ENCODE measurements around the gene SHQ1. TPM values are rescaled to one million over a fixed set of nuclear protein-coding genes. Genes with fewer than 3 reads are reported as not detected.

Gene SHQ1
- total and polyA plus RNA-seq, 9 of the 15 experiments (the other 6 are each of a cell fraction or from before 2014, with no cell fraction given): 9.2 to 25.0 (median 14.1) TPM

- Histone ChIP-seq H3K4me2 (ENCODE audit: insufficient read depth, low read length) (no peak overlapping the region), H3K9me3 (replicated peaks; ENCODE audit: control insufficient read depth, insufficient read depth, low read depth, low read length) (no peaks in the 10 kb centered on the region), H3K4me1 (replicated peaks in 1 of 2; ENCODE audit: control insufficient read depth in 2 of 2, insufficient read depth in 2 of 2, low read length in 2 of 2) (peaks cover 0 to 13% of the 10 kb centered on the region in 2 experiments; a peak in 2 of 5 replicates), H2AFZ (ENCODE audit: low read depth, low read length) (no peak overlapping the region), H3K9me1 (ENCODE audit: control insufficient read depth, insufficient read depth, low read length) (no peaks in the 10 kb centered on the region), H3K9ac (ENCODE audit: insufficient read depth in 1 of 2, low read depth in 2 of 2, low read length in 2 of 2) (no peak overlapping the region), H4K20me1 (replicated peaks; ENCODE audit: control insufficient read depth, insufficient read depth, low read length) (no peaks in the 10 kb centered on the region), H3K27ac (ENCODE audit: extremely low read depth, low read depth, low read length) (no peak overlapping the region), H3K79me2 (ENCODE audit: control insufficient read depth, insufficient read depth, low read length) (no peaks in the 10 kb centered on the region), H3K36me3 (ENCODE audit: control insufficient read depth, insufficient read depth, low read length) (peaks cover 25% of the 10 kb centered on the region; the same call in 2 of the 3 replicates), H3K4me3 (no peak overlapping the region), H3K27me3 (ENCODE audit: control insufficient read depth in 2 of 2, insufficient read depth in 2 of 2, low read length in 2 of 2) (no peaks in the 10 kb centered on the region)
- no peak for ATAC-seq
- no peak for DNase-seq (ENCODE audit: extremely low read depth in 1 of 4, low spot score in 3 of 4)
- no peak for FAIRE-seq
- ChIA-PET POLR2A (interaction anchor here (0.7 kb wide), 1 partner anchor 960 kb away, joined by 3 read pairs; no protein-coding TSS in a partner anchor), CTCF (ENCODE audit: low intra/inter-chr PET ratio) (no interaction called here)
- in situ Hi-C loops (cut with MboI) (no loop called here), intact Hi-C loops (cut with micrococcal nuclease) (no loop called here)
- 84% methylated on average over 3 of the region's 3 CpGs for WGBS (ENCODE audit: insufficient coverage, low coverage, missing lambda C conversion rate)
- BruUV-seq (replicated peaks): no TSS peak
- TF ChIP-seq C11orf30 (IDR thresholded peaks at IDR 0.05; ENCODE audit: low read depth) (peak; percentile 68; the same call in 1 of the 2 replicates), POLR2AphosphoS2 (IDR thresholded peaks at IDR 0.05; ENCODE audit: low read length) (no peak), NFRKB (IDR thresholded peaks at IDR 0.05; ENCODE audit: low read depth) (no peak), RCOR1 (IDR thresholded peaks at IDR 0.05; ENCODE audit: borderline replicate concordance in 1 of 2, low read depth in 2 of 2, low read length in 2 of 2) (no peak), ZNF316 (IDR thresholded peaks at IDR 0.05) (peak; percentile 84), ZNF586 (CRISPR knock-in tag; conservative IDR thresholded peaks at IDR 0.05) (no peak), TAF7 (tag; IDR thresholded peaks at IDR 0.05) (no peak), ZNF318 (IDR thresholded peaks at IDR 0.05; ENCODE audit: borderline replicate concordance in 1 of 2, low read depth in 1 of 2) (no peak), MEF2A (IDR thresholded peaks at IDR 0.05; ENCODE audit: control insufficient read depth, low read depth, low read length) (no peak), FUS (optimal IDR thresholded peaks at IDR 0.05; ENCODE audit: low read depth, low read length) (no peak), ZNF41 (CRISPR knock-in tag; conservative IDR thresholded peaks at IDR 0.05) (no peak), MAFF (IDR thresholded peaks at IDR 0.05; ENCODE audit: low read length) (peak; percentile 58), ERF (CRISPR knock-in tag; IDR thresholded peaks at IDR 0.05) (no peak)
- TF ChIP-seq, protein P1, sequence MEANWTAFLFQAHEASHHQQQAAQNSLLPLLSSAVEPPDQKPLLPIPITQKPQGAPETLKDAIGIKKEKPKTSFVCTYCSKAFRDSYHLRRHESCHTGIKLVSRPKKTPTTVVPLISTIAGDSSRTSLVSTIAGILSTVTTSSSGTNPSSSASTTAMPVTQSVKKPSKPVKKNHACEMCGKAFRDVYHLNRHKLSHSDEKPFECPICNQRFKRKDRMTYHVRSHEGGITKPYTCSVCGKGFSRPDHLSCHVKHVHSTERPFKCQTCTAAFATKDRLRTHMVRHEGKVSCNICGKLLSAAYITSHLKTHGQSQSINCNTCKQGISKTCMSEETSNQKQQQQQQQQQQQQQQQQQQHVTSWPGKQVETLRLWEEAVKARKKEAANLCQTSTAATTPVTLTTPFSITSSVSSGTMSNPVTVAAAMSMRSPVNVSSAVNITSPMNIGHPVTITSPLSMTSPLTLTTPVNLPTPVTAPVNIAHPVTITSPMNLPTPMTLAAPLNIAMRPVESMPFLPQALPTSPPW (CRISPR knock-in tag; IDR thresholded peaks at IDR 0.05): no peak
Measured at GRCh38 chr3:72794079-72794478, 54.2 kb downstream of the SHQ1 start.
